HepG2 (cell line): ENCODE measurements around the gene ZNF556. TPM values are rescaled to one million over a fixed set of nuclear protein-coding genes. Genes with fewer than 3 reads are reported as not detected.
A peak's percentile ranks its signal among the peaks of the same experiment; 100 is the strongest.

Experiments used
- CCDC6 ChIP-seq: sonication (generic); formaldehyde crosslinking; IDR thresholded peaks from 2 replicates; pipeline ENCODE4 v1.8.1; 2022; ENCODE audit warnings: mild to moderate bottlenecking, missing genetic modification reagents, moderate library complexity
- EEA1 ChIP-seq: sonication (generic); formaldehyde crosslinking; IDR thresholded peaks from 2 replicates; pipeline ENCODE4 v1.5.1; 2020; ENCODE audit warnings: mild to moderate bottlenecking, missing genetic modification reagents, borderline replicate concordance
- FOXK1 ChIP-seq: sonication (generic); formaldehyde crosslinking; IDR thresholded peaks from 2 replicates; pipeline ENCODE4 v1.4.0; 2020; ENCODE audit warnings: low read depth, missing genetic modification reagents, borderline replicate concordance
- GLI4 ChIP-seq: sonication (generic); formaldehyde crosslinking; IDR thresholded peaks from 2 replicates; pipeline ENCODE4 v1.5.1; 2020; ENCODE audit warnings: missing genetic modification reagents, mild to moderate bottlenecking, moderate library complexity, borderline replicate concordance
- MAF1 ChIP-seq: sonication (generic); formaldehyde crosslinking; IDR thresholded peaks from 2 replicates; pipeline ENCODE4 v1.5.0; 2020; ENCODE audit warnings: missing genetic modification reagents, borderline replicate concordance
- NAIF1 ChIP-seq: sonication (generic); formaldehyde crosslinking; IDR thresholded peaks from 2 replicates; pipeline ENCODE4 v1.5.0; 2020; ENCODE audit warnings: mild to moderate bottlenecking, missing genetic modification reagents, borderline replicate concordance
- NR2F2 ChIP-seq: IDR thresholded peaks from 2 replicates; pipeline ENCODE4 v1.6.1; 2012; ENCODE audit warnings: low read depth, inconsistent platforms, borderline replicate concordance
- PRPF4 ChIP-seq: fragments of 200-400 bp; formaldehyde crosslinking; IDR thresholded peaks from 2 replicates; pipeline ENCODE4 v1.6.1; 2016; ENCODE audit warnings: low read length, low read depth; ENCODE audit not compliant: poor library complexity, severe bottlenecking
- THYN1 ChIP-seq: sonication (generic); formaldehyde crosslinking; IDR thresholded peaks from 2 replicates; pipeline ENCODE4 v1.8.1; 2023; ENCODE audit warnings: low read depth, mild to moderate bottlenecking, moderate library complexity, missing genetic modification reagents, borderline replicate concordance
- TMF1 ChIP-seq: sonication (generic); formaldehyde crosslinking; IDR thresholded peaks from 2 replicates; pipeline ENCODE4 v1.8.1; 2022; ENCODE audit warnings: low read depth, missing genetic modification reagents
- ZNF180 ChIP-seq: sonication (generic); formaldehyde crosslinking; IDR thresholded peaks from 2 replicates; pipeline ENCODE4 v1.4.0; 2020; ENCODE audit warnings: low read depth, missing genetic modification reagents, borderline replicate concordance
- ZNF205 ChIP-seq: IDR thresholded peaks from 2 replicates; pipeline ENCODE4 v1.6.1; 2018; ENCODE audit warnings: missing biosample characterization, missing genetic modification reagents
- ZNF232 ChIP-seq: sonication (generic); formaldehyde crosslinking; IDR thresholded peaks from 2 replicates; pipeline ENCODE4 v1.4.0; 2020; ENCODE audit warnings: missing genetic modification reagents, borderline replicate concordance
- ZNF234 ChIP-seq: sonication (generic); formaldehyde crosslinking; conservative IDR thresholded peaks from 2 replicates; pipeline ENCODE4 v1.5.1; 2020; ENCODE audit warnings: mild to moderate bottlenecking, missing genetic modification reagents
- ZNF337 ChIP-seq: sonication (generic); formaldehyde crosslinking; IDR thresholded peaks from 2 replicates; pipeline ENCODE4 v1.5.1; 2020; ENCODE audit warnings: missing genetic modification reagents, low read depth, mild to moderate bottlenecking, borderline replicate concordance
- ZNF430 ChIP-seq: sonication (generic); formaldehyde crosslinking; IDR thresholded peaks from 2 replicates; pipeline ENCODE4 v1.9.0; 2021; ENCODE audit warnings: mild to moderate bottlenecking, missing genetic modification reagents
- ZNF564 ChIP-seq: sonication (generic); formaldehyde crosslinking; IDR thresholded peaks from 2 replicates; pipeline ENCODE4 v1.8.1; 2023; ENCODE audit warnings: mild to moderate bottlenecking, missing genetic modification reagents
- ZNF570 ChIP-seq: sonication (generic); formaldehyde crosslinking; IDR thresholded peaks from 2 replicates; pipeline ENCODE4 v1.4.0; 2020; ENCODE audit warnings: mild to moderate bottlenecking, missing genetic modification reagents, borderline replicate concordance
- ZNF839 ChIP-seq: sonication (generic); formaldehyde crosslinking; IDR thresholded peaks from 2 replicates; pipeline ENCODE4 v1.4.0; 2020; ENCODE audit warnings: missing genetic modification reagents, mild to moderate bottlenecking, borderline replicate concordance
- polyA plus RNA-seq, 8 experiments: library from polyadenylated mRNA; depleted of rRNA in 3 of 8; stranded (reverse) in 7 of 8; unstranded in 1 of 8; fragments of >200 nt; fragmentation: Illumina TruSeq in 4 of 8; extraction: Trizol in 4 of 8; gene quantifications; 2 replicates each; pipeline versions ENCODE4 v1.2.1 to v1.2.3, GENCODE V29; 2011 to 2016; ENCODE audit warnings: low read depth in 4 of 8, missing spikeins in 1 of 8, mixed read lengths in 1 of 8; ENCODE audit not compliant: insufficient read depth in 1 of 8
- total RNA-seq, 5 experiments: library from RNA; depleted of rRNA; stranded (reverse); fragments of >200 nt; fragmentation: Illumina TruSeq; extraction: Trizol; gene quantifications; 2 replicates each; pipeline ENCODE4 v1.2.3, GENCODE V29; 2016; ENCODE audit warnings: low read depth in 1 of 5
- TF ChIP-seq, protein P1 (sequence below): sonication (generic); formaldehyde crosslinking; IDR thresholded peaks from 2 replicates; pipeline ENCODE4 v1.4.0; 2020; ENCODE audit warnings: missing genetic modification reagents
- TF ChIP-seq, protein P2 (sequence below): sonication (generic); formaldehyde crosslinking; IDR thresholded peaks from 2 replicates; pipeline ENCODE4 v1.5.0; 2020; ENCODE audit warnings: missing genetic modification reagents
- TF ChIP-seq, protein P3 (sequence below): sonication (generic); formaldehyde crosslinking; IDR thresholded peaks from 2 replicates; pipeline ENCODE4 v1.8.0; 2022; ENCODE audit warnings: mild to moderate bottlenecking, missing genetic modification reagents
- TF ChIP-seq, protein P4 (sequence below): sonication (generic); formaldehyde crosslinking; IDR thresholded peaks from 2 replicates; pipeline ENCODE4 v1.5.1; 2020; ENCODE audit warnings: missing genetic modification reagents, mild to moderate bottlenecking, borderline replicate concordance

The ZNF556 gene
- total and polyA plus RNA-seq, 2 of the 13 experiments (the other 11 are each of a cell fraction or from before 2014, with no cell fraction given), result 4.2 to 28.6 TPM

DNA sequence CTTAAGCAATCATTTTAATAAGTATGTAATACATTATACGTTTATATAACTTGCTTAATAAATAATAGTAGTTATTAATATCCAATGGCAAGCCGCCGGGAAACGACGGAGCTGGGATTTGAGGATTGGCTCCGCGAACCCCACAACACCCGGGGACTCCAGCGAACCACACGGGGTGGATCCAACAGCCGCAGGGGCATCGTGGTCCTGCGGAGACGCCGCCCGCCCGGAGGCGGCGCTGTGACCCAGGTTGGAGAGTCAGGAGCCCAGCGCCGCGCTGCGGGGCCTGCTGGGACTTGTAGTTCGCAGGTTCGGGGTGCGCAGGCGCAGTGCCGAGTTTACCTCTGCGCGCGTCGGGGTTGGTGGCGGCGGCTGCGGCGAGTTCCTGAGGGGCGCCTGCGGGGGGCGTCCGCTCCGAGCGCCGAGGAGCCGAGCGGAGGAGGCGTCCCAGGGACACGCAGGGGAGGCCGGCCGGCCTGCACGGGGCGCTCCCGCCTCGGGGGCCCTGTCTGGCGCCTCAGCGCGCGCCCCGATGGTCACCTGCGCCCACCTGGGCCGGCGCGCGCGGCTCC lies 47.5 kb upstream of the ZNF556 start, which contains the start of gene ZNF554 (continued):
- TF ChIP-seq GLI4 (CRISPR knock-in tag) (no peak), TMF1 (no peak), CCDC6 (CRISPR knock-in tag) (peak; percentile 37; the same call in 1 of the 2 replicates), ZNF430 (CRISPR knock-in tag) (peak; percentile 91), ZNF337 (CRISPR knock-in tag) (no peak), EEA1 (CRISPR knock-in tag) (no peak), FOXK1 (CRISPR knock-in tag) (peak; percentile 77; the same call in 1 of the 2 replicates), NAIF1 (CRISPR knock-in tag) (no peak), ZNF839 (CRISPR knock-in tag) (no peak), ZNF570 (CRISPR knock-in tag) (no peak), MAF1 (CRISPR knock-in tag) (peak; percentile 93; the same call in 1 of the 2 replicates), THYN1 (CRISPR knock-in tag) (no peak), PRPF4 (no peak), ZNF205 (CRISPR knock-in tag) (no peak), ZNF564 (CRISPR knock-in tag) (0 out of 2 replicates have a peak, but pooled peaks have one; percentile 28), ZNF234 (no peak), ZNF232 (CRISPR knock-in tag) (peak; percentile 66; the same call in 1 of the 2 replicates), NR2F2 (no peak; the same call in 1 of the 2 replicates), ZNF180 (CRISPR knock-in tag) (no peak)
- TF ChIP-seq, protein P1, sequence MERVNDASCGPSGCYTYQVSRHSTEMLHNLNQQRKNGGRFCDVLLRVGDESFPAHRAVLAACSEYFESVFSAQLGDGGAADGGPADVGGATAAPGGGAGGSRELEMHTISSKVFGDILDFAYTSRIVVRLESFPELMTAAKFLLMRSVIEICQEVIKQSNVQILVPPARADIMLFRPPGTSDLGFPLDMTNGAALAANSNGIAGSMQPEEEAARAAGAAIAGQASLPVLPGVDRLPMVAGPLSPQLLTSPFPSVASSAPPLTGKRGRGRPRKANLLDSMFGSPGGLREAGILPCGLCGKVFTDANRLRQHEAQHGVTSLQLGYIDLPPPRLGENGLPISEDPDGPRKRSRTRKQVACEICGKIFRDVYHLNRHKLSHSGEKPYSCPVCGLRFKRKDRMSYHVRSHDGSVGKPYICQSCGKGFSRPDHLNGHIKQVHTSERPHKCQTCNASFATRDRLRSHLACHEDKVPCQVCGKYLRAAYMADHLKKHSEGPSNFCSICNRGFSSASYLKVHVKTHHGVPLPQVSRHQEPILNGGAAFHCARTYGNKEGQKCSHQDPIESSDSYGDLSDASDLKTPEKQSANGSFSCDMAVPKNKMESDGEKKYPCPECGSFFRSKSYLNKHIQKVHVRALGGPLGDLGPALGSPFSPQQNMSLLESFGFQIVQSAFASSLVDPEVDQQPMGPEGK (CRISPR knock-in tag), result peak; percentile 51
- TF ChIP-seq, protein P2, sequence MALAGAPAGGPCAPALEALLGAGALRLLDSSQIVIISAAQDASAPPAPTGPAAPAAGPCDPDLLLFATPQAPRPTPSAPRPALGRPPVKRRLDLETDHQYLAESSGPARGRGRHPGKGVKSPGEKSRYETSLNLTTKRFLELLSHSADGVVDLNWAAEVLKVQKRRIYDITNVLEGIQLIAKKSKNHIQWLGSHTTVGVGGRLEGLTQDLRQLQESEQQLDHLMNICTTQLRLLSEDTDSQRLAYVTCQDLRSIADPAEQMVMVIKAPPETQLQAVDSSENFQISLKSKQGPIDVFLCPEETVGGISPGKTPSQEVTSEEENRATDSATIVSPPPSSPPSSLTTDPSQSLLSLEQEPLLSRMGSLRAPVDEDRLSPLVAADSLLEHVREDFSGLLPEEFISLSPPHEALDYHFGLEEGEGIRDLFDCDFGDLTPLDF (CRISPR knock-in tag), result peak; percentile 47; the same call in 1 of the 2 replicates
- TF ChIP-seq, protein P3, sequence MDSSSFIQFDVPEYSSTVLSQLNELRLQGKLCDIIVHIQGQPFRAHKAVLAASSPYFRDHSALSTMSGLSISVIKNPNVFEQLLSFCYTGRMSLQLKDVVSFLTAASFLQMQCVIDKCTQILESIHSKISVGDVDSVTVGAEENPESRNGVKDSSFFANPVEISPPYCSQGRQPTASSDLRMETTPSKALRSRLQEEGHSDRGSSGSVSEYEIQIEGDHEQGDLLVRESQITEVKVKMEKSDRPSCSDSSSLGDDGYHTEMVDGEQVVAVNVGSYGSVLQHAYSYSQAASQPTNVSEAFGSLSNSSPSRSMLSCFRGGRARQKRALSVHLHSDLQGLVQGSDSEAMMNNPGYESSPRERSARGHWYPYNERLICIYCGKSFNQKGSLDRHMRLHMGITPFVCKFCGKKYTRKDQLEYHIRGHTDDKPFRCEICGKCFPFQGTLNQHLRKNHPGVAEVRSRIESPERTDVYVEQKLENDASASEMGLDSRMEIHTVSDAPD (CRISPR knock-in tag), result no peak
- TF ChIP-seq, protein P4, sequence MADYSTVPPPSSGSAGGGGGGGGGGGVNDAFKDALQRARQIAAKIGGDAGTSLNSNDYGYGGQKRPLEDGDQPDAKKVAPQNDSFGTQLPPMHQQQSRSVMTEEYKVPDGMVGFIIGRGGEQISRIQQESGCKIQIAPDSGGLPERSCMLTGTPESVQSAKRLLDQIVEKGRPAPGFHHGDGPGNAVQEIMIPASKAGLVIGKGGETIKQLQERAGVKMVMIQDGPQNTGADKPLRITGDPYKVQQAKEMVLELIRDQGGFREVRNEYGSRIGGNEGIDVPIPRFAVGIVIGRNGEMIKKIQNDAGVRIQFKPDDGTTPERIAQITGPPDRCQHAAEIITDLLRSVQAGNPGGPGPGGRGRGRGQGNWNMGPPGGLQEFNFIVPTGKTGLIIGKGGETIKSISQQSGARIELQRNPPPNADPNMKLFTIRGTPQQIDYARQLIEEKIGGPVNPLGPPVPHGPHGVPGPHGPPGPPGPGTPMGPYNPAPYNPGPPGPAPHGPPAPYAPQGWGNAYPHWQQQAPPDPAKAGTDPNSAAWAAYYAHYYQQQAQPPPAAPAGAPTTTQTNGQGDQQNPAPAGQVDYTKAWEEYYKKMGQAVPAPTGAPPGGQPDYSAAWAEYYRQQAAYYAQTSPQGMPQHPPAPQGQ (CRISPR knock-in tag), result no peak
